MV-4-11 (cell line): Measurements from ENCODE around the gene UBE2G2.

Source experiments
- DNase-seq: peaks from one replicate; lab custom pipeline; 2025; lab: John Stamatoyannopoulos, UW

The UBE2G2 gene

GRCh38 chr21:44836349-44836665, 34.7 kb upstream of the UBE2G2 start:
- DNase-seq: no peak

- DNase-seq: no peak
Measured at GRCh38 chr21:44835647-44835973, 34.0 kb upstream of the UBE2G2 start.

- no peak for DNase-seq
Measured at GRCh38 chr21:44834951-44835646, 33.5 kb upstream of the UBE2G2 start.

GRCh38 chr21:44834231-44834950, 32.8 kb upstream of the UBE2G2 start:
- DNase-seq: no peak

- DNase-seq: no peak
Measured at GRCh38 chr21:44833663-44834062, 32.0 kb upstream of the UBE2G2 start.

- DNase-seq: peak; percentile 34
Measured at GRCh38 chr21:44832516-44833255, 31.1 kb upstream of the UBE2G2 start.

- no peak for DNase-seq
Measured at GRCh38 chr21:44831227-44831860, 29.7 kb upstream of the UBE2G2 start.

GRCh38 chr21:44829507-44830092, 28.0 kb upstream of the UBE2G2 start:
- no peak for DNase-seq

- DNase-seq: no peak
Measured at GRCh38 chr21:44828362-44829056, 26.9 kb upstream of the UBE2G2 start.

- DNase-seq: peak; percentile 20
Measured at GRCh38 chr21:44823179-44823660, 21.6 kb upstream of the UBE2G2 start.

GRCh38 chr21:44822484-44823178, 21.0 kb upstream of the UBE2G2 start:
- DNase-seq: no peak

- DNase-seq: no peak
Measured at GRCh38 chr21:44820851-44821250, 19.2 kb upstream of the UBE2G2 start.

- DNase-seq: no peak
Measured at GRCh38 chr21:44819283-44820243, 17.9 kb upstream of the UBE2G2 start.

GRCh38 chr21:44818640-44819011, 17.0 kb upstream of the UBE2G2 start:
- DNase-seq: no peak

GRCh38 chr21:44817914-44818639, 16.5 kb upstream of the UBE2G2 start, which contains the start of gene SUMO3:
TSS of gene SUMO3 (minus strand) at chr21:44818062. CDS start at chr21:44817968, 94 bp downstream.
- peak; percentile 69 for DNase-seq

- peak; percentile 73 for DNase-seq
Measured at GRCh38 chr21:44817506-44817880, 15.9 kb upstream of the UBE2G2 start.

GRCh38 chr21:44816761-44817505, 15.3 kb upstream of the UBE2G2 start:
- DNase-seq: no peak
